GM18909 (cell line): ENCODE data around the gene NPAS3.
"Not testable (repeated sequence)": the region's sequence is repeated elsewhere in the genome, so short reads cannot be mapped to it uniquely, and the experiment has no call there.

Experiments used
- ATAC-seq: cut with Tn5 transposase; IDR thresholded peaks from one replicate; pipeline ENCODE4 v1.9.1; 2021; ENCODE audit warnings: mild to moderate bottlenecking; ENCODE audit not compliant: unreplicated experiment, poor library complexity

NPAS3 gene

DNA sequence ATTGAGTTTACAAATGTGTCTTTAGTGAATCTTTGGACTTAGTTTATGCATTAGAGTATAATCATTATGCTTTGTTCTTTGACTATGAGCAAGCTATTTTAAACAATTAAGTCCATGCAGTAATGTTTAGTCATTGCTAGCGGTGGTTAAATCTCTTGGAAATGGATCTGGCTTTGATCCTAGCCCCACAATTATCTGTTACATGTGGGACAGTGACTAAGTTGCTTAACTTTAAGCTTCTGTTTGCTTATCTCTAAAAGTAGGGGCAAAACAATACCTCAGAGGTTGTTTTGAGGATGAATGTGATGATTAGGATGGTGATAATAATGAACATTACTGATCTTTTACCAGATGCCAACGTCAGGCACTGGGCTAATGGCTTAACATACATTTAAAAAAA lies 124.2 kb downstream of the NPAS3 start:
- no peak for ATAC-seq

DNA sequence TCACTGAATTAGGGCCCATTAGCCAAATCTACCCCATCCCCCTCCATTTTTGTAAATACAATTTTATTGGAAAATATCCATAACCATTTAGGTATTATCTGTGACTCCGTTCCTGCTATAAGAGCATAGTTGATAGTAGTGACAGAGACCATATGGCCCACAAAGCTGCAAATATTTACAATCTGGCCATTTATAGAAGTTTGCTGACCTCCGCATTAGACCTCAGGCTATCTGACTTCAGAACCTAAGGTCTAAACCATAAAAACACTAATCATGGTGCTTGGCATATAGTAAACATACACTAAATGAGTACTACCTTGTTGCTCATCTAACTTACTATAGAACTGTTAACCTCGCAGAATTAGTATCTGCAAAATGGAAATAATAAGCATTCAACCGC lies 124.8 kb downstream of the NPAS3 start:
- no peak for ATAC-seq

DNA sequence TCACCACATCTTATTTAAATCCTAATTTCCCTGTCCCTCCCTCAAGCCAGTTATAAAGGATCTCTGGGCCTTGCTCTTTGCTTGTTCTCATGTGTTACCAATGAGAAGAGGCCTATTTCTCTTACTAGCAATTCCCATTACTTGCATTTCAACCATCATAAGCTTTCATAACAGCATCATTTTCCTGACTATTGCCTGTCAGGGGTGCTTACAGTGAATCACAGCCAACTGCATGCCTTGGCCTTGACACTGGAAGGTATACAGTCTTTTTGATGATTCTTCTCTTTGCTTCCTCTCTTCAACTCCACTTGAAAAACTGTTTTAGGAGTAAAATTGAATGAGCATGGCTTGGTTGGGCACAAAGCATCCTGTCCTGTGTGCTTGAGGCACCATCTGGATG lies 127.0 kb downstream of the NPAS3 start:
- no peak for ATAC-seq

DNA sequence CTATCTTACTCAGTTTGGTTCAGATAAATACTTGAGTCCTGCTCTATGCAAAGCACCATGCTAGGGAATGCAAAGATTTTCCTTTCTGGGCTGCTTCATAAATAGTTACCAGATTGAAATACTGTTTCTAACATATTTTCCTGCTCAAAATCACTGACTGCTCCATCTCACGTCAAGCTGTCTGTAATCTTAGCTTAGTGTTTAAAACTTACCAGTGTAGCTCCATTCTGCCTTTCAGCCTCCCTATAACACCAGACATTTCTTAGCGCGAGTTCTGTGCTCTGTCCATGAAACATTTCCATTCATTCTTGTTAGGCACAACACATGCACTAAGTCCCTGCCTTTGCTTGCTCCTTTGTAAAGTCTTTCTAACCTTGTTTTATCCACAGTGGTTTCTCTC lies 129.4 kb downstream of the NPAS3 start:
- ATAC-seq: no peak

DNA sequence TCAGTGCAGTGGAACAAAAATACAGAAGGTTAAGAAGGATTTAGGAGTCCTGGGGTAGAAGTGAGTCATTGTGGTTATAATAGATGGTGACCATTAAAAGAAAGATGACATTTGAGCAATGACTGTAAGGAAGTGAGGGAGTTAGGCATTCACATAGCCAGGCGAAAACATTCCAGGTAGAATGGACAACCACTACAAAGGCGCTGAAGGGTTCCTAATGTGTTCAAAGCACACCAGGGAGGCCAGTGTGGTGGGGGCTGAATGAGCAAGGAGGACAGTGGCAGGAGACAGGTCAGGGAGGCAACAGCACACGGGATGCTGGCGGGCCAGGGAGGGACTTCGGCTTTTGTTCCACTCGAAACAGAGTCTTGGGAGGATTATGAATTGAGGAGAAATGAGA lies 129.9 kb downstream of the NPAS3 start:
- ATAC-seq: no peak

DNA sequence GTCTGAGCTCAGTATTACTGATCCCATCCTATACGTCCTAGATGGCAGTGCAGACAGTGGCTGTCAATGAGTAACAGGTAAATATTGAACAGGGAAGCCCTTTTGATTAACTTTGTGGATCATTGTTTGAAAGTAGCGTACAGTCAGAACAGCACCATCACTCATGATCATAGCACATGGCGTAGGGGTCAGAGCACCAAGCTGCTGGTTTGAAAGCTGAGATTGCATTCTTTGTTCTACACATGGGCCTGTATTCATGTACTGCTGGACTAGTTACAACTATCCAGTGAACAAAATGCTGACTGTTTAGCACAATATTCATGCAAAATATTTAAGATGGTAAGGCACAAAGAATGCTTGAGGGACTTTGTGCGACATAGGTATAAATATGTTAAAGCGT lies 131.8 kb downstream of the NPAS3 start:
- no peak for ATAC-seq

DNA sequence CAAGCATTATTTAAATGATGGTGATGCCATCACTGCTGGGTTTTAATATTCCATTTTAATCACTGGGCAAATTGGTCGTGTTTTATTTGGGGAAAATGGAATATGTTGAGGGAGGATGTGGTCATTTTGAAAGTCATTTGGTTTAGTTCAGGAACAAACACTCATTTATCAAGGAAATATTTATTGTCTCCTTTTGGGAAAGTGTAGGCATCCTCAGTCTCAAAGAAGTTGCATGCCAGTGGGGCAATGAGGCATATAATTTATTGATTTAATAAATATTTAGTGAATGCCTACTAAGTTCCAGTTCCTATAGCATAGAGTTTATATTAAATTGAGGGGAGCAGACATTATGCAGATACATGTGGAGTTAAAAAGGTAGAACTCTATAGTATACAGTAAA lies 134.3 kb downstream of the NPAS3 start:
- ATAC-seq: no peak

DNA sequence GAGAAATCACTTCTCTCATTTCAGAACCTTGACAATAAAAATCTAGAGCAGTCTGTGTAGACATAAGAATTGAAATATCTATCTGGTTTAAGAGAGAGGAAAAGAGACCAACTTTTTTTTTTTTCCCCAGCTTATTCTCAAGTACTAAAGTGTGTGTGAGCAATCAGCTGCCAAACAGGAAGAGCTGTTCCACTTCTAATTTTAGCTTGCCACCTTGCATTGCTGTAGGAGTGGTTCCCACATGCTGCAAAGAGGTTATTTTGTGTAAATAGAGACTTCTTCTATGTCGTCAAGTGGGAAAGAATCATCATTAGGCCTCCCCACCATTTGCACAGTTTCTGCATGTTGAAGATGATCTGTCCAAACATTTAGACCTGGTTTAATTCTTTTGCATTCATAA lies 142.6 kb downstream of the NPAS3 start:
- no peak for ATAC-seq

DNA sequence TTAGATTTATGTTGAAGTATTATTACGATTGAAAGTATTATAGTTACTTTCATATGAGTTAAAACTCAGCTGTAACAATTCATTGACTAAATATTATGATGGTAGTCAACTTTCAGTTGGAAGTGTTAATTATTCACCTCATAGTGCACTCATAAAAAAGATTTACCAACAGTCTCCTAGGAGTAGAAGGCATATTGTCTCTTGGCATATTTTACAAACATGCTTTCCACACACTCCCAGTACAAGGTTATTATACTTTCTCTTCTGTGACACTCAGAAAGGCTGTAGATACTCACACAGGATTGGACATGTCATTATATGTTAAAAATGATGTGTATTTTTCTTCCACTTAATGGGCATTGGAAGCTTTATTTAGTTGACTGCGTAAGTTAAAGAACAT lies 147.1 kb downstream of the NPAS3 start:
- ATAC-seq: no peak

DNA sequence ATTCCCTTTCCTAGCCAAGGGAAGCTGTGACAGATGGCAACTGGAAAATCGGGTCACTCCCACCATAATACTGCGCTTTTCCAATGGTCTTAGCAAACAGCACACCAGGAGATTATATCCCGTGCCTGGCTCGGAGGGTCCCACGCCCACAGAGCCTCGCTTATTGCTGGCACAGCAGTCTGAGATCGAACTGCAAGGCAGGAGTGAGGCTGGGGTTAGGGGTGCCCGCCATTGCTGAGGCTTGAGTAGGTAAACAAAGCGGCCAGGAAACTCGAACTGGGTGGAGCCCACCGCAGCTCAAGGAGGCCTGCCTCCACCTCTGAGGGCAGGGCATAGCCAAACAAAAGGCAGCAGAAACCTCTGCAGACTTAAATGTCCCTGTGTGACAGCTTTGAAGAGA lies 149.6 kb downstream of the NPAS3 start:
- ATAC-seq: not testable (repeated sequence)

DNA sequence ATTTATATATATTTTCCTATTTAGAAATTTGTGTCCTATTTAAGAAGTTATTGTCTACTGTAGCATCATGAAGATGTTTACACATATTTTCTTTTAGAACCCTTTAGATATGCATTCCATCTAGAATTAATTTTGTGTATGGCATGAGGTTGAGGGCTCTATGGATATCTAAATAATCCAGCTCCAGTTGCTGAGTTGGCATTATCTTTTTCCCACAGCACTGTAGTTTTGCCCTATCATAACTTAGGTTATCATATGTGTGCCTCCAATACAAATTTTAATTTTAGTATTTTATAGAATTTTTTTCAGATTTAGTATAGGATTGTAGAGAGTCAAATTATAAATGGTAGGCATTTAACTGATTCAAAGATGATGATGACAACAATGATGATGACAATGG lies 159.3 kb downstream of the NPAS3 start:
- ATAC-seq: no peak

DNA sequence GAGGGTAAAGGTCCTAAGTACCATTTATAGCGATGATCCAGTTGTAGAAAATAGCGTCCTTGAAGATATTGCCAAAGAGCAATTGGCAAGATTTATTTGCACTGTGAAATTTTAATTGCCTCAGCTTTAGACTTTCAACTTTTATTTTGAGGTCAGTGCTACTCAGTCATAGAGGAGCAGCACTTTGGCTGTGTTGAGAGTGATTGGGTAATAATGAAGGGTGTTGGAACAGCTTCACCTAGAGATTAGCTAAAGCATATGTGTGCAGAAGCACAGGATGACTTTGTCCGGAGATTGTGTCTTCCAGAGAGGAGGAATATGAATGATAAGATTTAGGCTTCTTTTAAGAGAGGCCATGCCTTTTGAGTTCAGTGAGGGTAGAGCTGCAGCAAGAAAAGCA lies 164.8 kb downstream of the NPAS3 start:
- no peak for ATAC-seq

DNA sequence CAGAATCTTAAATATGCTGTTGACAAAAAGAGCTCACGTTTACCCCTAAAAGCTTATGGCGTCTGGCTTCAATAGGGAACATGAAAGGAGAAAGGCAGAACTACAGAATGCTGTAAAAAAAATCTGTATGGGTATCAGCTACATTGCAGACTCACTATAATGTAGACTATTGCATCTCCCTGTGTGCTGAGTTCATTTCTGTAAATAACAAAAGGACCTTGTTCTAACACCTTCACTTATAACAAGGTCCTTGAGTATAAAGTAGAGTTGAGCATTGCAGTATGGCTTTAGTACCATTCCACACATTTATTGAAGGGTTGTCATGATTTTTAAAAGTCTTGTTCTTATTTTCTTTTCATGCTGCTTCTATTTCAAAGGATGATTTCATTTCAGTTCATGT lies 165.3 kb downstream of the NPAS3 start:
- ATAC-seq: no peak

DNA sequence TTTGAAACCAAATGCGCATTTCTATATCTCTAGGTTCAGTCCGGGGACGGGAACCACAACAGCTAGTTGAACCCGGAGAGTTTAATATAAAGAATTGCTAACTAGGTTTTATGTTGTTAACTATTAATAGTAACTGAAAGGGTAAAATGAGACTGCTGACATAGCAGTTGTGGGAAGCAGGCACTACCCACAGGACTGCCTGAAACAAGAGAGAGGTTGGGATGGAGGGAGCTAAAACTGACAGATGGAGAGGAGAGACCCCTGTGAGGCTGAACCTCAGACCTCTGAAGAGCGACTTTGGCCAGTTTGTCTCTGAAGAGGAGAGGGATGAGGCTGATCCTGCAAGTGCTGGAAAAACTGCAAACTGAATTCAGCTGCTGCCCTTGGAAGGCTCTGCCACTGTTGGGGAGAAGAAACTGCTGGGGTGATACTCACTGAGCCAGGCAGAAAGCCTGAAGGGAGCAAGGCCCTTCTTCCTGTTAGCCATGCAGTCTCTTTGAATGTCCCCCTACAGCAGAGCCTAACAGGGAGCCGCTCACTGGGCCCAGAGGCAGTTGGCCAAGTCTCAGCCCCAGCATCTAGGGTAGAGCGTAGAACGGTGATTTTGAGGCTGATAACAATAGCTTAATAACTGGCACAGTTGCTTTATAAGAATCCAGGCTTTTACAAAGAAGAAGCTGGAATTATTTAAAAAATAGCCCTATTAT lies 172.2 kb downstream of the NPAS3 start:
- no peak for ATAC-seq

DNA sequence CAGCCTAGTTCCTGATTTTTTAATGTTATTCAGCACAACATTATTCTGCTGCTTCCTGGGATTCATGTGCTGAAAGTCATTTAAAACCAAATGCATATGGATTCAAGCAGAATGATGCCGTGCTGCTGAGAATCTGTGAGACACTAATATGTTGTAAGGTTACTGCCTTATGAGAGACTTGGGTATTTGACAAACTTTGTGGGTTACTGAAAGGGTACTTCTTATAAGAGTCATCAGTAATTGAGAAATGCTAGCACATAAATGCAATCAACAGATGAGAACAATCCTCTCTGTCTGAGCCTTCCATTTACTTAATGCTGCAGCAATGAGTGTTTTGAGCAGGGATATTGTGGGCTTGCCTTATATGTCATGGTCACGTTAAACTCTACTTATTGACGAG lies 175.7 kb downstream of the NPAS3 start:
- no peak for ATAC-seq

DNA sequence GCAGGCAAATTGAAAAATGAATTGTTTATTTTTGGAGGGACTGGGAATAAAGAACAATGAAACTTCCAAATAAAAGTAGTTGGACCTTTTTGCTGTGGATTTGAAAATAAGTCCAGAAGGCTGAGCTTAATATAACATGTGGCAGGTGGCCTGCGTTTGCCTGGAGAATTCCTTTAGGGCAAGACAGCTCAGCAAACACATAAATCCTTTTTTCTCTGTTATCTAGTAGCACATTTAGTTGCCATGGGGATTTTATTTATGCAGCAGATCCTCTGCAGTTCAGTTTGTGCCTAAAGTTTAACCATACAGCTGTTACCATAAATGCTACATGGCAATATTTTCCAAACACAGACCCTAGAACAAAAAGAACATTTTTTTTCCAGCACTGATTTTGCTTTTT lies 180.0 kb downstream of the NPAS3 start:
- no peak for ATAC-seq

DNA sequence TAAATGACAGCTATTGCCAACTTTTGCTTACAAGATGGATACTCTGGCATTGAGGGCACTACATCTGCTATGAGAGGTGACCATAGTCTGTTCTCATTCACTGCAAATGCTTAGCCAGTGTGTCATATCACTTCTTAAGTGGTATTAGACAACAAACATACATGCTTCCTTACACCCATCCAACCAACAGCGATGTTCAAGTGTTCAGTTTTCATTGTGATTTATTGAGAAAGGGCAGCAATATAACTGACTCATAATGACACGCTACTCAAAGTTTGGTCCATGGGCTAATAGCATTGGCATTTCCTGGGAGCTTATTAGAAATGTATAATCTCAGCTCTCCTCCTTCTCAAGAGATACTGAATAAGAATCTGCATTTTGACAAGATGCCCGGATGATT lies 181.7 kb downstream of the NPAS3 start:
- no peak for ATAC-seq

DNA sequence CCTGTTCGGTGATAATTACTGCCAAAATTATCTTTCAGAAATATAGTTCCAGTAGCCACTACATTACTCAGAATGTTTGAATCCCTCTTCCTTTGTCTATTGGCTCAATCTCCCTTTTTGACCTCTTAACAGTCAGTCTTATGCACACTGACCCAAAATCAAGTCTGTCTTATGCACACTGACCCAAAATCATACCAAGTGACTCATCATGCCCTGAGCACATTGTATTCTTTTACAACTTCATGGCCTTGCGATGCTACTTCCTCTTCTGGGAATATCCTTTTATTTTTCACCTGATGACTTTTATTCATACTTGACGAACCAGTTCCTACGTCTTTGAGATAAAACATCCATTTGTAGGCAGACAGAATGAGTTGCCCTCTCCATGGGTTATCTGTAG lies 182.3 kb downstream of the NPAS3 start:
- ATAC-seq: no peak

DNA sequence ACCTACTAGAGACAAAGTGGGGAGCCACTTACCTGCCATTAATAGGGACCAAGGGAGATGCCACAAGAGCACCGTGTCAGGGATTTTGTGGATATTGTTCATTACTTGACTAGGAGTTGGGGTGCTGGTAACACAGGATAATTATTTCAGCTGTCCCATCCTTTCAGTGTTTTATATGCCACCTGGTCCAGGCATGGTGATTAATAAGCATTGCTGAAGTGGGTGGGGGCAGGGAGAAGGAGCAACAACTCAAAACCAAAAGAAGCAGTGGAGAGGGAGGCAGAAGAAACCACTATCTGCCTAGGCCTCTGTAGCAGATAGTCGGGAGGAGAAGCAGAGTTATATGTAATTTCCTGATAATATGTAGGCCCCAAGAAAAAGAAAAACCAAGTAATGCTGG lies 184.6 kb downstream of the NPAS3 start:
- ATAC-seq: no peak

DNA sequence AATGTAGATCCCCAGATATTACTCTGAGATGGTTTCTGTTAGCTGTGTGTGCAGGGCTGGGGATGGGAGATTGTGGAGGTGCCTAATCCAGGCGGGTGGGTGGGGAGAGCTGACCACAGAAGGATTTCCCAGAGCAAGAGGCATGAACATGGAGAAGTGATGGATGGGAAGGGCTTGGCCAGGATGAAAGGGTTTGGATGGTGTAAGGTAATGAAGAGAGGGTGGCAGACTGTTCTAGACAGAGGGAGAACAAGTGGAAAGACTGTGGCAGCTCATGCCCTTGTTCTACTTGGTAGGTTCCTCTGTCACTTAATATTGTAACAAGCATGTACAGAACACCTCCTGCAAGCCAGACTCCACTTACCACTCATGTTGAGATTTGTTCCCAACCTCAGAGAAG lies 187.8 kb downstream of the NPAS3 start:
- ATAC-seq: no peak

DNA sequence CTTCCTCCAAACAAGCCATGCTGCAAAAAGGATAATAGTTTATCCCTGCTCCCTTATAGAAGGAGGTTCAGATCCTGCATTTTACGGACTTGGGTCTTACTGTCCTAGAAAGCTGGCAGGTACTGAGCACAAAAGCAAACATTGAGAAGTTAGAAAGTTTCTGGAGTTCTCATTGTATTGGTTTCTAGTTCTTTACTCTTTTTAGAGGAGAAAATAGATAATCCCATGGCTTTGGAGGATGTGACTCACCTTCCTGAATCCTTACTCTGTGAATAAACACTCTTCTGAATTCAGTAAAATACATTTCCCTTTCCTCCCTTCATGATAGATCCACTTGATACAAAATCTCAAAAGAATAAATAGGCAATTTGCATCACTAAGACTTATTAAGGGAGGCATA lies 188.9 kb downstream of the NPAS3 start:
- ATAC-seq: no peak

DNA sequence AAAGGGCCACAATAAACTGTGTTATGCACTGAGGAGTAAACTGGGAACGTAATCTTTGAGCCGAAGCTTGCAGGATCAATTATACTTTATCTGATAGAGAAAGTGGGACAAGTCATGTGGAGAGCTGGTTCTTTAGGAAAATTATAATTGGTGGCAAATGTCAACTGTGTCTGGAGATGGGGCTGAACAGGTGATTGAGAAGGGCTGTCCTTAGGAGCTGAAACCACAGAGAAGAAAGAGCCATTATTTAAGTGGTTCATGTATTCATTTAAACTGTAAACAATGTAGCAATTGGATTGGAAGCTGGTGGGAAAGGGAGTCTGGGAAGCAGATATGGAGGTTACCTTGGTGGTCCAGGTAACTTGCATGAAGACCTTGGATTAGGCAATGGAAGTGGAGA lies 193.1 kb downstream of the NPAS3 start:
- ATAC-seq: no peak

DNA sequence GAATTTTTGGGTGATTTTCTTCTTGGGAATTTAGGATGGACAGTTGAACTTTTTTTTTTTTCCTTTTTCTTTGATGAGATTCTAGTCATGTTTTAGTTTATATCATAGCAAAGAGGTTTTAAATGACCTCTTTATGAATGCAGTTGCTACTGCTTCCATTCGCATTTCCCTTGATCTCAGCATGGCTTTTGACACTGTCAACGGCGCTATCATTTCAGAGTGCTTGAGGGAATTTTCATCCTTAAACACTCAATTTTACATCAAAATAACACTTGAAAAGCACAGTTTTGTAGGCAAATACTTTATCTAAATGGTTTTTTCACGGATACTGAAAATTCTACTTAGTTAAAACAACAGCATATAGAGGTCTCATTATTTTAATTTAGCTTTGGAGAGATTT lies 195.5 kb downstream of the NPAS3 start:
- no peak for ATAC-seq
